ENCODE results near the gene ARHGAP22. TPM values are rescaled to one million over a fixed set of nuclear protein-coding genes. Genes with fewer than 3 reads are reported as not detected.

ARHGAP22 gene
- total RNA-seq, 1 experiment from 2014 or later: 9.9 TPM

- ATAC-seq (peak; percentile 96), DNase-seq (ENCODE audit: low read depth, low spot score) (peak; percentile 68)
- H3K9me3 ChIP-seq (ENCODE audit: control insufficient read depth in 1 of 2, insufficient read depth in 1 of 2, low read depth in 1 of 2, low read length in 2 of 2): no peaks in the 10 kb centered on the region
- intact Hi-C loops (cut with micrococcal nuclease): loop anchor here (1.0 to 5.0 kb wide), 2 partner anchors 143 to 289 kb away; no protein-coding TSS in a partner anchor
- no peak overlapping the region for H3K4me2 ChIP-seq (ENCODE audit: low read length)
- H2AFZ ChIP-seq (ENCODE audit: low read depth, low read length, poor library complexity, severe bottlenecking): no peak overlapping the region
- no peaks in the 10 kb centered on the region for H3K9me2 ChIP-seq (ENCODE audit: insufficient read depth)
- TF ChIP-seq CBX3 (IDR thresholded peaks at IDR 0.05; ENCODE audit: low read depth) (peak; percentile 44; the same call in 1 of the 2 replicates), ELF1 (IDR thresholded peaks at IDR 0.05; ENCODE audit: borderline replicate concordance, low read depth) (no peak), CEBPB (IDR thresholded peaks at IDR 0.05; ENCODE audit: low read depth) (no peak), EZH2 (IDR thresholded peaks at IDR 0.05) (no peak), ATF3 (IDR thresholded peaks at IDR 0.05) (no peak), MAX (IDR thresholded peaks at IDR 0.05) (peak; percentile 35; the same call in 1 of the 2 replicates), ZNF274 (IDR thresholded peaks at IDR 0.05; ENCODE audit: low read depth, low read length) (no peak), YY1 (IDR thresholded peaks at IDR 0.05; ENCODE audit: extremely low read depth, insufficient replicate concordance, low read depth, low read length) (no peak), JUND (IDR thresholded peaks at IDR 0.05) (no peak), FOSL1 (IDR thresholded peaks at IDR 0.05; ENCODE audit: low read depth) (no peak), POLR2AphosphoS5 (IDR thresholded peaks at IDR 0.05; ENCODE audit: low read depth, low read length) (no peak), REST (IDR thresholded peaks at IDR 0.05; ENCODE audit: low read depth) (no peak), CTCF (IDR thresholded peaks at IDR 0.05 in 2 of 3, conservative IDR thresholded peaks at IDR 0.05 in 1 of 3; ENCODE audit: borderline replicate concordance in 1 of 3, insufficient read depth in 1 of 3, low read depth in 2 of 3, low read length in 2 of 3) (peak; percentile 68 to 98 (median 70)), RAD21 (IDR thresholded peaks at IDR 0.05; ENCODE audit: low read depth) (peak; percentile 85)
- H3K4me3 ChIP-seq (replicated peaks in 1 of 2; ENCODE audit: low read depth in 1 of 2, low read length in 2 of 2): no peak overlapping the region
- ChIA-PET RAD21 (ENCODE audit: low non-redundant PET in 1 of 2, low total read pairs in 2 of 2, uncharacterized antibody in 2 of 2, unreplicated experiment in 2 of 2) (no interaction called here), POLR2A (no interaction called here), CTCF (interaction anchor here (1.0 to 2.1 kb wide), 8 partner anchors 29 to 217 kb away, joined by 3 to 17 read pairs (median 4); no protein-coding TSS in a partner anchor)
- no peak overlapping the region for H3K9ac ChIP-seq (ENCODE audit: low read length)
- H3K4me1 ChIP-seq (ENCODE audit: control insufficient read depth in 1 of 2, insufficient read depth in 2 of 2, low read length in 2 of 2): peaks cover 5 to 15% of the 10 kb centered on the region in 2 experiments; a peak in 3 of 4 replicates
- no peaks in the 10 kb centered on the region for H3K36me3 ChIP-seq (ENCODE audit: control insufficient read depth in 1 of 2, insufficient read depth in 2 of 2, low read length in 2 of 2)
- BruUV-seq (replicated peaks): no TSS peak
- H3K27me3 ChIP-seq (ENCODE audit: insufficient read depth, low read length): no peaks in the 10 kb centered on the region
- H3K79me2 ChIP-seq (ENCODE audit: insufficient read depth, low read length): no peaks in the 10 kb centered on the region
- no peaks in the 10 kb centered on the region for H4K20me1 ChIP-seq (ENCODE audit: insufficient read depth)
- H3K27ac ChIP-seq (ENCODE audit: low read depth, low read length): no peak overlapping the region
Observed at GRCh38 chr10:48506147-48506917, 98.5 kb downstream of the ARHGAP22 start.

Measured in HCT116 (cell line).